K562 (cell line): ENCODE results near the gene SPOCK2. TPM values are rescaled to one million over a fixed set of nuclear protein-coding genes. Genes with fewer than 3 reads are reported as not detected.

ENCODE experiments used
- ATAC-seq: fragments of 200-7000 bp; cut with Tn5 transposase; 3 replicates; pipeline ENCODE4 v1.9.1; 2020; ENCODE audit warnings: moderate library complexity
- BruUV-seq: library from RNA; stranded (reverse); fragments of 400-500 nt; replicated peaks from 2 replicates; lab custom pipeline; 2021; lab: Mats Ljungman, UMichigan
- CTCF ChIA-PET: fragments of 300-600 bp; formaldehyde crosslinking; extraction: SDS; loops from one replicate; lab custom pipeline; 2021; ENCODE audit warnings: low intra/inter-chr PET ratio; lab: Yijun Ruan, JAX
- POLR2A ChIA-PET: fragments of 300-600, 350-650 bp; sonication (Branson Sonifier 250); formaldehyde crosslinking; extraction: SDS; loops from one replicate; lab custom pipeline; 2021; ENCODE audit warnings: antibody characterized with exemption, inconsistent platforms; lab: Yijun Ruan, JAX
- DNase-seq, 4 experiments: peaks; one replicate each; pipeline versions ENCODE4 v3.0.0 to v3.0.0-alpha.2; 2011 to 2018; ENCODE audit warnings: low spot score in 3 of 4, mixed read lengths in 3 of 4; ENCODE audit errors: extremely low read depth in 1 of 4
- FAIRE-seq: peaks from 2 replicates; lab custom pipeline; 2011; peaks lifted over from hg19 to GRCh38; lab: Jason Lieb, UNC
- H2AFZ ChIP-seq: 2 replicates; pipeline ENCODE4 v1.6.0; 2011; ENCODE audit warnings: low read depth, low read length, control low read depth, inconsistent platforms
- H3K27ac ChIP-seq: fragments of 200-600 bp; 3 replicates; pipeline ENCODE4 v1.8.0; 2011; ENCODE audit warnings: low read depth, mild to moderate bottlenecking, control low read depth, inconsistent platforms, low read length, moderate library complexity, mixed read lengths; ENCODE audit errors: extremely low read depth
- H3K27me3 ChIP-seq, 2 experiments: fragments of 300-600 bp in 1 of 2; 2 replicates in 1 of 2; 3 replicates in 1 of 2; pipeline versions ENCODE4 v1.6.0 to v1.8.0; 2011; ENCODE audit warnings: inconsistent platforms in 2 of 2, low read length in 2 of 2, mild to moderate bottlenecking in 1 of 2, mixed read lengths in 1 of 2, moderate library complexity in 1 of 2; ENCODE audit not compliant: control insufficient read depth in 2 of 2, insufficient read depth in 2 of 2
- H3K36me3 ChIP-seq: fragments of 300-600 bp; 3 replicates; pipeline ENCODE4 v1.8.0; 2011; ENCODE audit warnings: mild to moderate bottlenecking, low read length, inconsistent platforms; ENCODE audit not compliant: control insufficient read depth, insufficient read depth
- H3K4me1 ChIP-seq, 2 experiments: fragments of 200-600 bp in 1 of 2; replicated peaks in 1 of 2; 2 replicates in 1 of 2; 3 replicates in 1 of 2; pipeline versions ENCODE4 v1.5.1 to v1.8.0; 2011; ENCODE audit warnings: inconsistent platforms in 2 of 2, low read length in 2 of 2, mild to moderate bottlenecking in 1 of 2, mixed read lengths in 1 of 2, moderate library complexity in 1 of 2; ENCODE audit not compliant: control insufficient read depth in 2 of 2, insufficient read depth in 2 of 2
- H3K4me2 ChIP-seq: 2 replicates; pipeline ENCODE4 v1.6.1; 2011; ENCODE audit warnings: low read length, control low read depth, inconsistent platforms, mixed read lengths; ENCODE audit not compliant: insufficient read depth
- H3K4me3 ChIP-seq: fragments of 200-600 bp; sonication (generic), shearing (Covaris generic); 2 replicates; pipeline ENCODE4 v1.5.1; 2016; ENCODE audit warnings: control low read depth, inconsistent platforms
- H3K79me2 ChIP-seq: fragments of 200-600 bp; 3 replicates; pipeline ENCODE4 v1.8.0; 2011; ENCODE audit warnings: low read length, inconsistent platforms; ENCODE audit not compliant: control insufficient read depth, insufficient read depth
- H3K9ac ChIP-seq, 2 experiments: 2 replicates each; pipeline versions ENCODE4 v1.6.0 to v1.6.1; 2011; ENCODE audit warnings: low read depth in 2 of 2, low read length in 2 of 2, control low read depth in 1 of 2, inconsistent platforms in 1 of 2, mild to moderate bottlenecking in 1 of 2, mixed read lengths in 1 of 2; ENCODE audit not compliant: insufficient read depth in 1 of 2
- H3K9me1 ChIP-seq: one replicate; pipeline ENCODE4 v1.6.0; 2011; ENCODE audit warnings: inconsistent platforms, mild to moderate bottlenecking, low read length, moderate library complexity; ENCODE audit not compliant: control insufficient read depth, insufficient read depth
- H3K9me3 ChIP-seq: replicated peaks from 2 replicates; pipeline ENCODE4 v1.5.1; 2011; ENCODE audit warnings: low read depth, low read length, inconsistent platforms; ENCODE audit not compliant: control insufficient read depth, insufficient read depth
- H4K20me1 ChIP-seq: replicated peaks from 2 replicates; pipeline ENCODE4 v1.6.1; 2011; ENCODE audit warnings: low read length, inconsistent platforms, mixed read lengths; ENCODE audit not compliant: control insufficient read depth, insufficient read depth
- MXD1 ChIP-seq: fragments of 250-450 bp; sonication (Bioruptor Pico); IDR thresholded peaks from 2 replicates; pipeline ENCODE4 v1.8.0; 2021; ENCODE audit warnings: borderline replicate concordance, mild to moderate bottlenecking, moderate library complexity; ENCODE audit not compliant: poor library complexity, severe bottlenecking
- NCOA4 ChIP-seq: fragments of 450-650 bp; IDR thresholded peaks from 2 replicates; pipeline ENCODE4 v1.6.1; 2018; ENCODE audit warnings: mild to moderate bottlenecking; ENCODE audit not compliant: partially characterized antibody
- PHB2 ChIP-seq: fragments of 450-650 bp; IDR thresholded peaks from 2 replicates; pipeline ENCODE4 v1.6.1; 2017; ENCODE audit warnings: low read depth
- PML ChIP-seq: IDR thresholded peaks from 2 replicates; pipeline ENCODE4 v1.6.1; 2012; ENCODE audit warnings: low read length, inconsistent platforms
- POLR3A ChIP-seq: IDR thresholded peaks from 2 replicates; pipeline ENCODE4 v1.6.1; 2011; ENCODE audit warnings: borderline replicate concordance, mild to moderate bottlenecking, moderate library complexity; ENCODE audit not compliant: insufficient read length, insufficient read depth; ENCODE audit errors: extremely low read depth
- PTRF ChIP-seq: fragments of 450-650 bp; IDR thresholded peaks from 2 replicates; pipeline ENCODE4 v1.6.1; 2016; ENCODE audit warnings: mild to moderate bottlenecking, missing genetic modification characterization, missing compliant biosample characterization
- RBM39 ChIP-seq: fragments of 200-400 bp; formaldehyde crosslinking; optimal IDR thresholded peaks from 2 replicates; pipeline ENCODE3; 2018; ENCODE audit warnings: low read depth, low read length
- SAP30 ChIP-seq: fragments of 200-600 bp; sonication (generic); IDR thresholded peaks from 2 replicates; pipeline ENCODE4 v1.6.1; 2012; ENCODE audit warnings: borderline replicate concordance, low read depth, mild to moderate bottlenecking, moderate library complexity, low read length, control low read depth, inconsistent platforms; ENCODE audit not compliant: insufficient read depth, poor library complexity, severe bottlenecking
- SRSF7 ChIP-seq: fragments of 200-400 bp; formaldehyde crosslinking; optimal IDR thresholded peaks from 2 replicates; pipeline ENCODE3; 2017; ENCODE audit warnings: mild to moderate bottlenecking, low read depth, low read length
- STAT5A ChIP-seq: IDR thresholded peaks from 2 replicates; pipeline ENCODE4 v1.6.1; 2012; ENCODE audit warnings: low read length, inconsistent platforms, borderline replicate concordance
- ZNF146 ChIP-seq: IDR thresholded peaks from one replicate; pipeline ENCODE4 v1.6.1; 2018; ENCODE audit warnings: missing compliant biosample characterization; ENCODE audit not compliant: unreplicated experiment
- ZNF551 ChIP-seq: fragments of 250-450 bp; sonication (Bioruptor Pico); IDR thresholded peaks from 2 replicates; pipeline ENCODE4 v1.5.0; 2021; ENCODE audit warnings: mild to moderate bottlenecking, moderate library complexity
- WGBS: fragments of 100-300 bp; shearing (Covaris generic); methylation state at CpG from one replicate; pipeline ENCODE4 v1.1.6; 2016; ENCODE audit warnings: low coverage, mixed read lengths; ENCODE audit not compliant: insufficient coverage; ENCODE audit errors: missing lambda C conversion rate; 5-methylcytosine and 5-hydroxymethylcytosine counted together
- in situ Hi-C: fragments of 300-500 bp; cut with MboI; formaldehyde crosslinking; loops from 4 replicates; pipeline ENCODE4 v1.15.0; 2018; ENCODE audit warnings: inconsistent platforms, mixed read lengths
- intact Hi-C: fragments of 100-400 bp; cut with micrococcal nuclease; formaldehyde crosslinking; loops from 2 replicates; pipeline ENCODE4 v1.14.2; 2022
- polyA plus RNA-seq, 8 experiments: library from polyadenylated mRNA; depleted of rRNA in 4 of 8; stranded (reverse) in 5 of 8; unstranded in 3 of 8; fragments of >200 nt; fragmentation: Nextera tagmentation in 2 of 8; fragmentation: Illumina TruSeq in 1 of 8; extraction: Ambion mirVana in 2 of 8; extraction: Trizol in 1 of 8; gene quantifications; 2 replicates each; pipeline versions ENCODE4 v1.2.1 to v1.2.3, GENCODE V29; 2011 to 2014; ENCODE audit warnings: inconsistent platforms in 1 of 8, missing spikeins in 1 of 8
- total RNA-seq, 7 experiments: library from RNA; depleted of rRNA in 6 of 7; stranded (reverse); fragments of >200 nt in 6 of 7; fragmentation: Illumina TruSeq in 2 of 7; extraction: Trizol in 2 of 7; gene quantifications; 2 replicates each; pipeline versions ENCODE4 v1.2.1 to v1.2.3, GENCODE V29; 2011 to 2021; ENCODE audit warnings: low replicate concordance in 1 of 7
- TF ChIP-seq, protein P1 (sequence below): sonication (generic); formaldehyde crosslinking; IDR thresholded peaks from 2 replicates; pipeline ENCODE4 v1.8.1; 2022; ENCODE audit warnings: missing genetic modification reagents

The SPOCK2 gene
- total and polyA plus RNA-seq, 9 of the 15 experiments (the other 6 are each of a cell fraction or from before 2014, with no cell fraction given), result 0.04 to 0.86 (median 0.11) TPM; not detected in 2

DNA sequence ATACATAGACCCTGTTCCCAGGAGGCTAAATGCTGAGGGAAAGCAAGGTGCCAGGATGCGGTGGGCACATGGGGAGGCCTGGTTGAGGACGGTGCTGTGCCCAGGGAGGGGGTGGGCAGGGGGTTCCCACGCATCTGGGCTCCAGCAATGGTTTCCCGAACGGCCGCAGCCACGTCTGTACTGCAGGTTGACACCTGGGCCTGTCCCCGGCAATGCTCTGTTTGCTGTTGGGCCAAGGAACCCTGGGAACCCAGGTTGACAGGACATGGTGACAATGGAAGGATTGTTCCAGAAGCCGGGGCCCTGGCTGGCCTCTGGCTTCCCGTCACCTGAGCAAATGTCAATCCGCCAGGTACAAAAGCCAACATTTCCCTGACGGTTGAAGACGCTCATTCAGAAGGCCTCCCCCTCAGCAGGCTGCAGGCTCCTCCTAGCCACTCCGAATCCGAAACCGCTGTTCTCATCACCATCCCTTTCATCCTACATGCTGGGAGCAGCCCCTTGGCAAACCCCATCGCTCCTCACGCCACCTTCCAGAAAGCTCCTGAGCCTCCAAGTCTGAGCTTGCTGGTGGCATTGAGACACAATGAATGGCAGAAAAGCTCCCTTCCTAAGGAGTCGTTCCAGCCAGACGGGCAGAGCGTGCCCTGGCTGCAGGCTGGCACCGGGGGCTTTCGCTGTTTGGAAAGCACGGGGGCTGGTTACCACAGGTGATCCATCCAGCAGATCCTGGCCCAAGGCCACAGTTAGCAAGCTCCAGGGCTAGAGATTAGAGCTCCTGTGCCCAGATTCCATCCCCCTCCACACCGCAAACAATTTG lies 31.2 kb downstream of the SPOCK2 start:
- Histone ChIP-seq H3K79me2 (no peaks in the 10 kb centered on the region), H3K4me2 (no peak overlapping the region), H3K4me3 (no peak overlapping the region), H3K4me1 (peaks cover 3 to 22% of the 10 kb centered on the region in 2 experiments; a peak in 3 of 5 replicates), H2AFZ (no peak overlapping the region), H3K9me3 (no peaks in the 10 kb centered on the region), H4K20me1 (no peaks in the 10 kb centered on the region), H3K9me1 (no peaks in the 10 kb centered on the region), H3K36me3 (no peaks in the 10 kb centered on the region), H3K27me3 (peaks cover 4 to 46% of the 10 kb centered on the region in 2 experiments; a peak in 3 of 5 replicates)
- intact Hi-C loops, result no loop called here
- WGBS, result 32% methylated on average over 25 of the region's 25 CpGs
- no peak for DNase-seq
- ChIA-PET CTCF (no interaction called here), POLR2A (interaction anchor here (0.6 to 1.0 kb wide), 4 partner anchors 9 to 1337 kb away, joined by 3 to 6 read pairs (median 4); no protein-coding TSS in a partner anchor)
- no TSS peak for BruUV-seq
- no peak for TF ChIP-seq PTRF
- TF ChIP-seq, all 486 proteins: peak for 0
- ATAC-seq (no peak), FAIRE-seq (no peak)
- Histone ChIP-seq H3K27ac (no peak overlapping the region), H3K9ac (peak overlapping the region in 1 of 2 experiments; percentile 29; a peak in 2 of 4 replicates)
- in situ Hi-C loops, result no loop called here

DNA sequence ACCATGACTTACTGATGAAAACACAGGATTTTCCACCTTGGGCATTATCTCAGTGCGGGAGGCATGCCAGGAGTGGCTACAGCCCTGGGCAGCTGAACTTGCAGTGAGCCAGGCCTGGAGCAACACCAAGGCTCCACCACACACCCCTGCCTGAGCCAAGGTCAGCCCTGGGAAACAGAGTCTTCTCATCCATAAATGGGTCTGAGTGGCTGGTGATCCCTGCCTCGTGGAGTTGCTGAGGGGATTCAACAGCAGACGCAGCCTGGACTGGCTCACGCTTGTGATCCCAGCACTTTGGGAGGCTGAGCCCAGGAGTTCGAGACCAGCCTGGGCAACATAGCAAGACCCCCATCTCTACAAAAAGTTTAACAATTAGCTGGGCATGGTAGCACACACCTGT lies 32.2 kb downstream of the SPOCK2 start:
- H3K9me3 ChIP-seq, result no peaks in the 10 kb centered on the region
- H3K9ac ChIP-seq, result peak overlapping the region in 1 of 2 experiments; percentile 14; a peak in 1 of 4 replicates
- H3K4me3 ChIP-seq, result no peak overlapping the region
- CTCF ChIA-PET, result no interaction called here
- no peak overlapping the region for H3K4me2 ChIP-seq
- peaks cover 4 to 37% of the 10 kb centered on the region in 2 experiments; a peak in 3 of 5 replicates for H3K27me3 ChIP-seq
- H4K20me1 ChIP-seq, result no peaks in the 10 kb centered on the region
- in situ Hi-C loops (no loop called here), intact Hi-C loops (no loop called here)
- H3K36me3 ChIP-seq, result no peaks in the 10 kb centered on the region
- no peak overlapping the region for H2AFZ ChIP-seq
- H3K9me1 ChIP-seq, result no peaks in the 10 kb centered on the region
- POLR2A ChIA-PET, result interaction anchor here (0.6 kb wide), 1 partner anchor 1335 kb away, joined by 3 read pairs; no protein-coding TSS in a partner anchor
- no peak for ATAC-seq
- WGBS, result 8% methylated on average over 5 of the region's 5 CpGs
- no TSS peak for BruUV-seq
- no peak for FAIRE-seq
- DNase-seq, result no peak
- peaks cover 3 to 14% of the 10 kb centered on the region in 2 experiments; a peak in 3 of 5 replicates for H3K4me1 ChIP-seq
- no peak overlapping the region for H3K27ac ChIP-seq
- H3K79me2 ChIP-seq, result no peaks in the 10 kb centered on the region
- no peak for TF ChIP-seq SRSF7
- TF ChIP-seq POLR3A, result no peak
- no peak for TF ChIP-seq PML
- no peak for TF ChIP-seq MXD1
- no peak for TF ChIP-seq ZNF551 (CRISPR knock-in tag)
- no peak for TF ChIP-seq STAT5A
- no peak for TF ChIP-seq NCOA4
- TF ChIP-seq, protein P1, sequence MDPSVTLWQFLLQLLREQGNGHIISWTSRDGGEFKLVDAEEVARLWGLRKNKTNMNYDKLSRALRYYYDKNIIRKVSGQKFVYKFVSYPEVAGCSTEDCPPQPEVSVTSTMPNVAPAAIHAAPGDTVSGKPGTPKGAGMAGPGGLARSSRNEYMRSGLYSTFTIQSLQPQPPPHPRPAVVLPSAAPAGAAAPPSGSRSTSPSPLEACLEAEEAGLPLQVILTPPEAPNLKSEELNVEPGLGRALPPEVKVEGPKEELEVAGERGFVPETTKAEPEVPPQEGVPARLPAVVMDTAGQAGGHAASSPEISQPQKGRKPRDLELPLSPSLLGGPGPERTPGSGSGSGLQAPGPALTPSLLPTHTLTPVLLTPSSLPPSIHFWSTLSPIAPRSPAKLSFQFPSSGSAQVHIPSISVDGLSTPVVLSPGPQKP (CRISPR knock-in tag), result no peak
- TF ChIP-seq RBM39, result no peak
- TF ChIP-seq ZNF146, result no peak
- TF ChIP-seq SAP30, result no peak
- no peak for TF ChIP-seq PHB2
